Stomach (tissue), 4 donors: ENCODE measurements around the gene PTGDR2.

Source experiments
- EP300 ChIP-seq: sonication (generic); formaldehyde crosslinking; IDR thresholded peaks from one replicate; pipeline ENCODE4 v1.6.1; 2017; ENCODE audit warnings: antibody characterized with exemption
- POLR2A ChIP-seq, 4 donors: fragments of 450-650 bp; IDR thresholded peaks; one replicate each; pipeline ENCODE4 v1.6.1; 2016; ENCODE audit warnings: antibody characterized with exemption in 4 of 4, control low read depth in 2 of 4, mild to moderate bottlenecking in 1 of 4, moderate library complexity in 1 of 4
- POLR2AphosphoS5 ChIP-seq, 3 donors: sonication (generic); formaldehyde crosslinking; IDR thresholded peaks; one replicate each; pipeline ENCODE4 v1.6.1; 2016; ENCODE audit warnings: antibody characterized with exemption in 3 of 3
- TF ChIP-seq, protein P1 (sequence below), 7 experiments: fragments of 450-650 bp in 4 of 7; fragments of 200-600 bp in 3 of 7; sonication (generic) in 3 of 7; IDR thresholded peaks; one replicate each; pipeline ENCODE4 v1.5.1; 2016 to 2019; ENCODE audit warnings: antibody characterized with exemption in 7 of 7, control low read depth in 2 of 7, mild to moderate bottlenecking in 1 of 7

- TF ChIP-seq, protein P1, sequence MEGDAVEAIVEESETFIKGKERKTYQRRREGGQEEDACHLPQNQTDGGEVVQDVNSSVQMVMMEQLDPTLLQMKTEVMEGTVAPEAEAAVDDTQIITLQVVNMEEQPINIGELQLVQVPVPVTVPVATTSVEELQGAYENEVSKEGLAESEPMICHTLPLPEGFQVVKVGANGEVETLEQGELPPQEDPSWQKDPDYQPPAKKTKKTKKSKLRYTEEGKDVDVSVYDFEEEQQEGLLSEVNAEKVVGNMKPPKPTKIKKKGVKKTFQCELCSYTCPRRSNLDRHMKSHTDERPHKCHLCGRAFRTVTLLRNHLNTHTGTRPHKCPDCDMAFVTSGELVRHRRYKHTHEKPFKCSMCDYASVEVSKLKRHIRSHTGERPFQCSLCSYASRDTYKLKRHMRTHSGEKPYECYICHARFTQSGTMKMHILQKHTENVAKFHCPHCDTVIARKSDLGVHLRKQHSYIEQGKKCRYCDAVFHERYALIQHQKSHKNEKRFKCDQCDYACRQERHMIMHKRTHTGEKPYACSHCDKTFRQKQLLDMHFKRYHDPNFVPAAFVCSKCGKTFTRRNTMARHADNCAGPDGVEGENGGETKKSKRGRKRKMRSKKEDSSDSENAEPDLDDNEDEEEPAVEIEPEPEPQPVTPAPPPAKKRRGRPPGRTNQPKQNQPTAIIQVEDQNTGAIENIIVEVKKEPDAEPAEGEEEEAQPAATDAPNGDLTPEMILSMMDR (IDR thresholded peaks at IDR 0.05) = no peak
- TF ChIP-seq POLR2AphosphoS5 (IDR thresholded peaks at IDR 0.05) = no peak
- no peak for TF ChIP-seq POLR2A (IDR thresholded peaks at IDR 0.05)
- TF ChIP-seq EP300 = no peak
Measured at GRCh38 chr11:60834742-60835533, 20.8 kb downstream of the PTGDR2 start.
